Bronchial epithelial cell (primary cell): Measurements from ENCODE around the gene PARP11. TPM values are rescaled to one million over a fixed set of nuclear protein-coding genes. Genes with fewer than 3 reads are reported as not detected.

ENCODE experiments used
- DNase-seq: peaks from one replicate; pipeline ENCODE4 v3.0.0-alpha.2; 2010; ENCODE audit warnings: low read depth
- FAIRE-seq: peaks from 2 replicates; lab custom pipeline; 2011; peaks lifted over from hg19 to GRCh38; lab: Jason Lieb, UNC
- H3K27me3 ChIP-seq: 2 replicates; pipeline ENCODE4 v1.5.1; 2011; ENCODE audit warnings: low read length; ENCODE audit not compliant: control insufficient read depth, insufficient read depth
- H3K36me3 ChIP-seq: 2 replicates; pipeline ENCODE4 v1.5.1; 2011; ENCODE audit warnings: low read length; ENCODE audit not compliant: control insufficient read depth, insufficient read depth
- H3K4me3 ChIP-seq: 2 replicates; pipeline ENCODE4 v1.5.1; 2011; ENCODE audit warnings: mild to moderate bottlenecking, low read depth, low read length, control low read depth
- CTCF ChIP-seq: IDR thresholded peaks from 2 replicates; pipeline ENCODE4 v1.5.1; 2011; ENCODE audit warnings: mild to moderate bottlenecking, moderate library complexity, low read length, control low read depth, inconsistent platforms; ENCODE audit not compliant: insufficient read depth, severe bottlenecking
- total RNA-seq: library from RNA; depleted of rRNA; stranded (reverse); fragments of >200 nt; gene quantifications from 2 replicates; pipeline ENCODE4 v1.2.1, GENCODE V29; 2014

Gene PARP11
- total RNA-seq, 1 donor from 2014 or later = 1.8 TPM

- FAIRE-seq = peak; percentile 75
These were observed 69.2 kb downstream of the PARP11 start for GRCh38 chr12:3803865-3804472.

GRCh38 chr12:3802721-3803120 is 70.5 kb downstream of the PARP11 start:
- no peak for TF ChIP-seq CTCF
- DNase-seq (peak; percentile 3), FAIRE-seq (no peak)
- Histone ChIP-seq H3K4me3 (no peak overlapping the region), H3K36me3 (no peaks in the 10 kb centered on the region), H3K27me3 (no peaks in the 10 kb centered on the region)

More at GRCh38 chr12:3803865-3804472, 69.2 kb downstream of the PARP11 start:
- TF ChIP-seq CTCF = peak; percentile 89
- Histone ChIP-seq H3K27me3 (no peaks in the 10 kb centered on the region), H3K4me3 (no peak overlapping the region), H3K36me3 (no peaks in the 10 kb centered on the region)
- DNase-seq = peak; percentile 65

- no peak for TF ChIP-seq CTCF
- FAIRE-seq = no peak
- Histone ChIP-seq H3K36me3 (no peaks in the 10 kb centered on the region), H3K27me3 (no peaks in the 10 kb centered on the region), H3K4me3 (no peak overlapping the region)
- DNase-seq = no peak
These were observed 75.6 kb downstream of the PARP11 start for GRCh38 chr12:3797531-3798048.

GRCh38 chr12:3795492-3796133 is 77.6 kb downstream of the PARP11 start:
- no peak for DNase-seq
- H3K27me3 ChIP-seq = no peaks in the 10 kb centered on the region
- H3K36me3 ChIP-seq = no peaks in the 10 kb centered on the region
- no peak overlapping the region for H3K4me3 ChIP-seq
- TF ChIP-seq CTCF = no peak
- FAIRE-seq = no peak

GRCh38 chr12:3795066-3795465 is 78.1 kb downstream of the PARP11 start:
- DNase-seq = no peak
- FAIRE-seq = no peak
- Histone ChIP-seq H3K4me3 (no peak overlapping the region), H3K27me3 (no peaks in the 10 kb centered on the region), H3K36me3 (no peaks in the 10 kb centered on the region)
- TF ChIP-seq CTCF = no peak
